Astrocyte (in vitro differentiated cells and primary cell): Measurements from ENCODE around the gene ZNF804B.

Source experiments
- CTCF ChIP-seq: IDR thresholded peaks from 2 replicates; pipeline ENCODE4 v1.5.1; 2011; ENCODE audit warnings: low read depth, mild to moderate bottlenecking, inconsistent platforms, low read length, moderate library complexity; ENCODE audit not compliant: insufficient read depth
- EZH2 ChIP-seq: IDR thresholded peaks from 2 replicates; pipeline ENCODE4 v1.6.1; 2012; ENCODE audit warnings: mild to moderate bottlenecking, low read length, inconsistent platforms; ENCODE audit not compliant: insufficient read depth

GRCh38 chr7:89200758-89201157 is 441.3 kb downstream of the ZNF804B start:
- TF ChIP-seq CTCF (no peak), EZH2 (no peak)
